ENCODE results near the gene FKBP3.

The FKBP3 gene

DNA sequence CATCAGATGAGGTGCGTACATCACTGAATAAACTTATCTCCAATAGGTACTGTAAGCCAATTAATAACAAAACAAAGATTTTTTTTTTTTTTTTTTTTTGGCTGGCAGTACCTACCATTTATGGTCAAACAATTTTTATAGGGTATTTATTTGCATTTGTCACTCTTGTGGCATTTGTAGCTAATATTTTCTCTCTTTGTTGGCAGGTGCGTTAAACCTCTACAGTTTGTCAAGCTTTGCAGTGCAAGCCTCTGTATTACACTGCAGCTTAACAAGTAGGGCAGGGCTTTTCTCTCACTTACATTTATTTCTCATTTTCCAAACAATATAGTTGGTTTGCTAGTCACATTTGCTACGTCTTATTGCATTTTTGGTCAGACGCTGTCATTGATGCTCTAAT lies 38.1 kb downstream of the FKBP3 start:
- TF ChIP-seq, protein P1, sequence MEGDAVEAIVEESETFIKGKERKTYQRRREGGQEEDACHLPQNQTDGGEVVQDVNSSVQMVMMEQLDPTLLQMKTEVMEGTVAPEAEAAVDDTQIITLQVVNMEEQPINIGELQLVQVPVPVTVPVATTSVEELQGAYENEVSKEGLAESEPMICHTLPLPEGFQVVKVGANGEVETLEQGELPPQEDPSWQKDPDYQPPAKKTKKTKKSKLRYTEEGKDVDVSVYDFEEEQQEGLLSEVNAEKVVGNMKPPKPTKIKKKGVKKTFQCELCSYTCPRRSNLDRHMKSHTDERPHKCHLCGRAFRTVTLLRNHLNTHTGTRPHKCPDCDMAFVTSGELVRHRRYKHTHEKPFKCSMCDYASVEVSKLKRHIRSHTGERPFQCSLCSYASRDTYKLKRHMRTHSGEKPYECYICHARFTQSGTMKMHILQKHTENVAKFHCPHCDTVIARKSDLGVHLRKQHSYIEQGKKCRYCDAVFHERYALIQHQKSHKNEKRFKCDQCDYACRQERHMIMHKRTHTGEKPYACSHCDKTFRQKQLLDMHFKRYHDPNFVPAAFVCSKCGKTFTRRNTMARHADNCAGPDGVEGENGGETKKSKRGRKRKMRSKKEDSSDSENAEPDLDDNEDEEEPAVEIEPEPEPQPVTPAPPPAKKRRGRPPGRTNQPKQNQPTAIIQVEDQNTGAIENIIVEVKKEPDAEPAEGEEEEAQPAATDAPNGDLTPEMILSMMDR (IDR thresholded peaks at IDR 0.05; ENCODE audit: low read depth, low read length, missing control alignments), result no peak

DNA sequence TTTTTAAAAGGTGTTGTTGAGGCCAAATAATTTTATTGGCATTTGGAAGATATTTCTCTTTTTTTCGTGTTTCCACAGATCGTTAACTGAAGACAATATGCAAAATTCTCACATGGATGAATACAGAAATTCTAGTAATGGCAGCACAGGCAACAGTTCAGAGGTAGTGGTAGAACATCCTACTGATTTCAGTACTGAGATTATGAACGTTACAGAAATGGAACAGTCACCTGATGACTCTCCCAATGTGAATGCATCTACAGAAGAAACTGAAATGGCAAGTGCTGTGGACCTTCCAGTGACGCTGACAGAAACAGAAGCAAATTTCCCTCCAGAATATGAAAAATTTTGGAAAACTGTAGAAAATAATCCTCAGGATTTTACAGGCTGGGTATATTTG lies 39.1 kb downstream of the FKBP3 start:
- TF ChIP-seq, protein P1 (IDR thresholded peaks at IDR 0.05; ENCODE audit: low read depth, low read length, missing control alignments), result no peak
- no peak for DNase-seq (ENCODE audit: extremely low read depth, low read depth)
- H3K4me3 ChIP-seq (replicated peaks; ENCODE audit: low read depth, low read length), result no peak overlapping the region

More for the DNA sequence above, 38.1 kb downstream of the FKBP3 start:
- no peak for DNase-seq (ENCODE audit: extremely low read depth, low read depth)
- no peak overlapping the region for H3K4me3 ChIP-seq (replicated peaks; ENCODE audit: low read depth, low read length)

DNA sequence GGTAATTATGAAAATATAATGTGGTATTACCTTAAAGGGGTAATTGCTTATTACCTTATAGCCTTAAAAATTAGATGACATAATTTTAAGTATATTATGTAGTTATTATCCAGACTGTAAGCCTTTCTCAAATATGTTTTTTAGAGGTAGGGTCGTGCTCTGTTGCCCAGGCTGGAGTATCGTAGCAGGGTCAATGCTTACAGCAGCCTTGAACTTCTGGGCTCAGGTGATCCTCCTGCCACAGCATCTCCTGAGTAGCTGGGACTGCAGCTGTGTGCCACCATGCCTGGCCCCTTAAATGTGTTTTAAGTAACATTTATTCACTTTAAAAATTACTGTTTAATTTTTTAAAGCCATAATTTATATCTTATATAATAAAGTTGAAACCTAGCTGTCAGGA lies 40.0 kb downstream of the FKBP3 start:
- TF ChIP-seq, protein P1 (IDR thresholded peaks at IDR 0.05; ENCODE audit: low read depth, low read length, missing control alignments), result no peak
- no peak for DNase-seq (ENCODE audit: extremely low read depth, low read depth)
- H3K4me3 ChIP-seq (replicated peaks; ENCODE audit: low read depth, low read length), result no peak overlapping the region

DNA sequence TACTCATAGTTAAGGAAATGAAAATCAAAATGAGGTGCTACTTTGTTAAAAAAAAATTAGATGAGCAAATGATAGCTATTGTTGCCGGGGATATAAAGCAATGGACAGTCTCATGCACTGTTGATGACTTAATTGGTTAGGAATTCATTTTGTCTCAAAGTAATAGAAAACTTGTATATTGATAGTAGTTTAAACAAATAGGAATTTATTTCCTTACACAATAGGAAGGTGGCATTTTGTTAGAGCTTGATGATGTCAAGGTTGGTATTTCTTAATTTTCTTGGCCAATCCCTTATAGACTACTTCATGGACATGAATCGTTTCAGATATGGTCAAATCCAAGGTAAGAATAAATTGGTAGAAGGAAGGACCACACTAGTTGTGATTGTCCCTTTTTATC lies 42.6 kb downstream of the FKBP3 start:
- H3K4me3 ChIP-seq (replicated peaks; ENCODE audit: low read depth, low read length), result no peak overlapping the region
- TF ChIP-seq, protein P1 (IDR thresholded peaks at IDR 0.05; ENCODE audit: low read depth, low read length, missing control alignments), result no peak
- no peak for DNase-seq (ENCODE audit: extremely low read depth, low read depth)

DNA sequence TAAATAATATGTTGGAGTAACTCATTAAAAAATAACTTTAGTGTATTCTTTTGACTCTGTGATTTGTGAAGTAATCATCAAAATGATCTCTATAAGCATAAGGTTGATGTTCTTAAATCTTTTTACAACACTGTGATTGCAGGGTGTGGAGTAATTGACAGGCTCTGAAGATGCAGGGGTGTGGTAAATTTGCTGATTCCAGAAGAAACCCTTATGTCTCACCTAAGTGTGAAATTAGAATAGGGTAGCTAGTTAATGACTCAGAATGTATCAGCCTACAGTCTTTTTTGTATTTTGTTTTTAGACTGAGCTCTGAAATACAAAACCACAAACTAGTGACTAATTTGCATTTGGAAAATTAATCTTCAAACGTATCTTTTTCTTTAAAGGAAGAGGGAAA lies 44.5 kb downstream of the FKBP3 start:
- no peak for DNase-seq (ENCODE audit: extremely low read depth, low read depth)
- TF ChIP-seq, protein P1 (IDR thresholded peaks at IDR 0.05; ENCODE audit: low read depth, low read length, missing control alignments), result no peak
- H3K4me3 ChIP-seq (replicated peaks; ENCODE audit: low read depth, low read length), result no peak overlapping the region

DNA sequence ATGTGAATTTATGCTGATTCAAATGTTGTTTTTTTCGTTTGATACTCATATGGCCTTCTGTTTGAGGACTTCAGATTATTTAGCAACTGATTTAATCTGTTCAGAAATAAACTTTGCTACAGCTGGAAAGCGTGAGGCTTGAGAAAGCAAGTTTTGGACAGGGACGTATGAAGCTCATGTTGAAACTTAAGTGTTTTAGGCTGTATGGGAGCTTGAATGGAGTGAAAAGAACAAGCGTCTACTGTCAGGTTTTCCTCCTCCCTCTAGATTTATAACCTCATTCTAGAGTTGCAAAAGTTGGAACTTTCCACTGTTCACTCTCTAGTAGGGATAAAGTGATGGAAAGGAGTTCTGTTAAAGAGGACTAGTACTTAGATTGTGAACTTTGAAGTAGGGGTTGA lies 49.3 kb downstream of the FKBP3 start:
- TF ChIP-seq, protein P1 (IDR thresholded peaks at IDR 0.05; ENCODE audit: low read depth, low read length, missing control alignments), result no peak
- no peak for DNase-seq (ENCODE audit: extremely low read depth, low read depth)
- peak overlapping the region; percentile 79 for H3K4me3 ChIP-seq (replicated peaks; ENCODE audit: low read depth, low read length)

GRCh38 chr14:45083976-45084722 lies 50.1 kb downstream of the FKBP3 start, which contains the start of gene PRPF39:
Gene PRPF39, plus strand, starts transcription at chr14:45084116. Its CDS starts 11,124 bp downstream, at chr14:45095240.
- DNase-seq (ENCODE audit: extremely low read depth, low read depth), result peak; percentile 70
- H3K4me3 ChIP-seq (replicated peaks; ENCODE audit: low read depth, low read length), result peak within 1 kb of the TSS; percentile 79
- TF ChIP-seq, protein P1 (IDR thresholded peaks at IDR 0.05; ENCODE audit: low read depth, low read length, missing control alignments), result no peak
